ENCODE results near the gene IQSEC1.

IQSEC1 gene

DNA sequence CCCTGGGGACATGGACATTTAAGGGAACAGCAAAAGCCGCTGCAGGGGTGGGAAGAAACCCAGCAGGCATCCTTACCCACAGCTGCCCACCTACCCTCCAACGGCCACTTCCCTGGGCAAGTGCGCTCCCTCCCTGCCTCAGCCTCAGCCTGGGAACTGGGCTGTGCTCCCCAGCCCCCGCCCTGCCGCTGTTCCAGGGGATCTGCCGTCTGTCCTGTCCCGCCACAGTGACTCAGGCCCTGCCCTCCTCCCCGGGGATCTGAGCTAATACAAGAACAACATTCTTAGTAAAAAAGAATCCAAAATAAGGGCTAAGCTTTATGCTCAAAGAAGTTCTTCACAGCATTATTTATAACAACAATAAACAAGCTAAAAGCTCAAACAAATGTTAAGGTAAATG lies 7.4 kb upstream of the IQSEC1 start:
- in situ Hi-C loops (cut with MboI; ENCODE audit: low pct_unique_long_range_greater_than_20kb, low sequenced_read_pairs, unreplicated experiment), result no loop called here
- no peak for DNase-seq (ENCODE audit: low spot score)
- TF ChIP-seq, protein P1, sequence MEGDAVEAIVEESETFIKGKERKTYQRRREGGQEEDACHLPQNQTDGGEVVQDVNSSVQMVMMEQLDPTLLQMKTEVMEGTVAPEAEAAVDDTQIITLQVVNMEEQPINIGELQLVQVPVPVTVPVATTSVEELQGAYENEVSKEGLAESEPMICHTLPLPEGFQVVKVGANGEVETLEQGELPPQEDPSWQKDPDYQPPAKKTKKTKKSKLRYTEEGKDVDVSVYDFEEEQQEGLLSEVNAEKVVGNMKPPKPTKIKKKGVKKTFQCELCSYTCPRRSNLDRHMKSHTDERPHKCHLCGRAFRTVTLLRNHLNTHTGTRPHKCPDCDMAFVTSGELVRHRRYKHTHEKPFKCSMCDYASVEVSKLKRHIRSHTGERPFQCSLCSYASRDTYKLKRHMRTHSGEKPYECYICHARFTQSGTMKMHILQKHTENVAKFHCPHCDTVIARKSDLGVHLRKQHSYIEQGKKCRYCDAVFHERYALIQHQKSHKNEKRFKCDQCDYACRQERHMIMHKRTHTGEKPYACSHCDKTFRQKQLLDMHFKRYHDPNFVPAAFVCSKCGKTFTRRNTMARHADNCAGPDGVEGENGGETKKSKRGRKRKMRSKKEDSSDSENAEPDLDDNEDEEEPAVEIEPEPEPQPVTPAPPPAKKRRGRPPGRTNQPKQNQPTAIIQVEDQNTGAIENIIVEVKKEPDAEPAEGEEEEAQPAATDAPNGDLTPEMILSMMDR (IDR thresholded peaks at IDR 0.05; ENCODE audit: extremely low read depth, insufficient read depth, missing control alignments), result no peak

DNA sequence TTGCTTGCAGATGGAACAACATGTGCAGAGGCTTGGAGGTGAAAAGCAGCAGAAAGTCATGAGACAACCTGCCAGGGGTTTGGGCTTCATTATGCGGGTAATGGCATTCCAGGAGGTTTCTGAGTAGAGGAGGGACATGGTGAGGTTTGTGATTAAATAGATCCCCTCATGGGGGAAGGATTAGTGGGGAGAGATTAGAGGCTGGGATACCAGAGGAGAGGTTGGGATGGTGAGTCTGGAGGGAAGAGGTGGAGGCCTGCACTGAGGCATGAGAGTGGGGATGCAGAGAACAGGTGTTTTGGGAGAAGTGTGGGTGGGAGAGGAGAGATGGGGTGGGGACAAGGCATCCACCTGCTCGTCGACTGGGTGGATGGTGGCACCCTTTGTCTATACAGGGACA lies 6.8 kb upstream of the IQSEC1 start:
- no peak for DNase-seq (ENCODE audit: low spot score)
- TF ChIP-seq, protein P1 (IDR thresholded peaks at IDR 0.05; ENCODE audit: extremely low read depth, insufficient read depth, missing control alignments), result no peak
- in situ Hi-C loops (cut with MboI; ENCODE audit: low pct_unique_long_range_greater_than_20kb, low sequenced_read_pairs, unreplicated experiment), result no loop called here

DNA sequence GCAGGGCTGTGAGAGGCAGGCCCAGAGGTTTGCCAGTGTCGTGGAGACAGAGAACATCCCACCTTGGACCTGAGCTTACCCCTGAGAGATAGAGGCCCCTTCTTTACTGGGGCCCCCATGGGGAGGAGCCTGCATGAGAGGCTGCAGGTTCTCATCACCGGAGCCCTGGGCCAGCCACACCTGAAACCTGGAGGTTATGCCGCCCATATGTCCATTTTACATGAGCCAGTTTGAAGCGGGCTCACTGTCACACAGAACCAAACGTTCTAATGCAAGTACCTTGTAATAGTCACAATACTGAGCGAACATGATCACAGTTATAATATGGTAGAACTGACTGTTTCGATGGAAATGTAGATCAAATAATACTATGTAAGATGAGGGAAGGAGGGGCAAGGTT lies 6.3 kb upstream of the IQSEC1 start:
- in situ Hi-C loops (cut with MboI; ENCODE audit: low pct_unique_long_range_greater_than_20kb, low sequenced_read_pairs, unreplicated experiment), result no loop called here
- DNase-seq (ENCODE audit: low spot score), result no peak
- TF ChIP-seq, protein P1 (IDR thresholded peaks at IDR 0.05; ENCODE audit: extremely low read depth, insufficient read depth, missing control alignments), result no peak

DNA sequence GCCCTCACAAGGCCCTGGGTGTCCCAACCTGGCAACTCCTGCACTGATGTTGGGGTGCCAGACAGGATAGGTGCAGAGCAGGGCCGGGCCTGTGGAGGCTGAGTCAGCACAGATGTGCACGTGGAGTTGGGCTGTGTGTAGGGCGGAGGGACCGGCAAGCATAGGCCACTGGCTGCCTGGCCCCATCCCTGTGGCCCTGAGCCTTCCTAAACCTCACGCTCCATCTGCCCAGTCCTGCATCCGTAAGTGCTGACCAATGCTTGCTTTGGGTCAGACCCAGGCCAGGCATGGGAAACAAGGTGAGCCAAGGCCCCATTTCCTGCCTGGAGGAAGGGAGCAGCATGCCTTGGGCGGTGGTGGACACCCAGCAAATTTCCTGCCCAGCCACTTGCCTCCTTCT lies 5.8 kb upstream of the IQSEC1 start:
- no peak for DNase-seq (ENCODE audit: low spot score)
- in situ Hi-C loops (cut with MboI; ENCODE audit: low pct_unique_long_range_greater_than_20kb, low sequenced_read_pairs, unreplicated experiment), result no loop called here
- TF ChIP-seq, protein P1 (IDR thresholded peaks at IDR 0.05; ENCODE audit: extremely low read depth, insufficient read depth, missing control alignments), result no peak

DNA sequence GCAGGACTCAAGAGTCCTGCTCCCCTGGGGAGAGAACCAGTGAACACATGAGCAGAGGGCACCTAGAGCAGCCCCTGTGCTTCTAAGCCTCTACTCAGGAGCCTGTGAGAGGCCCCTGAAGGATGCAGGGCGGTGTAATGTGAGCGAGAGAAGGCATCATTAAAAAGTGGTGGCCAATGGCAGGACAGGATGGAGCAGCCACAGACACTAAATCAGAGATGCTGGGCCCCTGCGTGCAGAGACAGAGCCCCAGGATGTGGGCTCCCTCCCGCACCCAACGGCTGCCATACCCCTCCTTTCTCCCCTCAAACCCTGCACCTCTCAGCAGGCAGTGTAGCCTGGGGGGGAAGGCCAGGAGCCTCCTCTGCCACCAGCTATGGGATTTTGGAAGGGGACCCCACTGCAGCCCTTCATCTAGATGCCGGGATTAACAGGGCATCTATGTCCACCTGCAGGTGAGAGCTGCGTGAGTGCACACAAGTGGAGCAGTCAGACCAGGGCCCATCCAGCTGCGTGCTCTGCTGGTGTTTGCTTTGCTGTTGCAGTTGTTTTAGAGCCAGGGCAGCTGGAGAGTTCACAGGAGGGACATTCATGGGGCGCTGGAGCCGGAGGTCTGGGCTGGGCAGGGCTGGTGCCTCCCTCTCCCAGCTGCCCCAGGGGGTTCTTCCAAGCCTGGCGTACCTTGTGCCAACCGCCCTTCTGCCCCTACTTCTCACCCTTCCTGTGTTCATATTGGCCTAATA lies 5.1 kb upstream of the IQSEC1 start:
- DNase-seq (ENCODE audit: low spot score), result no peak

DNA sequence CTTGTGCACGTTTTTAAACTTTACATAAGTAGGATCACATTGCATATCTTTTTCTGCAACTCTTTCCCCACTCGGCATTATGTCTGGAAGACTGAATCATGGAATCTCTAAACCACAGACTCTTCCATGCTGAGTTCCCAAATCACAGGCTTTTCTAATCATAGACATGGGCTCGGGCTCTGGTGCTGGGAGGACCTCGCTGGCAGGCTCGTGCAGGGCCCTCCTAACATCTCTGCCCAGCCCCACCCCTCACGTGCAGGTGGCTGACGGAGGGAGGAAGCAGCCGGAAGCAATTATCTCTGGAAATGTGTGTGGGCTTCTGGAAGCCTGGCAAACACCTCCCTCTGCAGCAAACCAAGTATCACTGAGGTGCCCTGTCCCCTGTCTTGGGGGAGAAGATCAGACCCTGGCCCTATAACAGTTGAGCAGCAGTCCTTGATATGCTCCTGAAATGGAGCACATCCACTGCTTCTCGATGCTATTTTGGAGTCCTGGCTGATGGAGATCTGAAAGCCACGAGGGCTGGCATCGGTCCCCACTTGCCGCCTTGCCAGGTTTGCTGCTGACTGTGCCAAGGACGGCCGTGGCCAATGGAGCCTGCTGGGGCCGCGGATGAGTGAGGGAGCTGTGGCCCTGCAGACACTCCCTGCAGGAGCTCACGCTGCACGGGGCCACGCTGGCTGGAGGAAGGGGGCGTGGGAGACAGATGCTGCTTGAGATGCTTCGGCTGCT lies 4.4 kb upstream of the IQSEC1 start:
- TF ChIP-seq, protein P1 (IDR thresholded peaks at IDR 0.05; ENCODE audit: extremely low read depth, insufficient read depth, missing control alignments), result no peak
- DNase-seq (ENCODE audit: low spot score), result no peak
- in situ Hi-C loops (cut with MboI; ENCODE audit: low pct_unique_long_range_greater_than_20kb, low sequenced_read_pairs, unreplicated experiment), result no loop called here

More for the DNA sequence above, 5.1 kb upstream of the IQSEC1 start:
- in situ Hi-C loops (cut with MboI; ENCODE audit: low pct_unique_long_range_greater_than_20kb, low sequenced_read_pairs, unreplicated experiment), result no loop called here
- TF ChIP-seq, protein P1 (IDR thresholded peaks at IDR 0.05; ENCODE audit: extremely low read depth, insufficient read depth, missing control alignments), result no peak
